GM19372 (cell line): Measurements from ENCODE around the gene TAF1B.

ENCODE experiments used
- ATAC-seq: cut with Tn5 transposase; IDR thresholded peaks from one replicate; pipeline ENCODE4 v1.9.1; 2021; ENCODE audit warnings: mild to moderate bottlenecking, low read depth, moderate library complexity; ENCODE audit not compliant: unreplicated experiment

Gene TAF1B

GRCh38 chr2:9981655-9982054 lies 138.4 kb downstream of the TAF1B start:
- ATAC-seq, result no peak

- no peak for ATAC-seq
Measured at GRCh38 chr2:9982248-9982647, 139.0 kb downstream of the TAF1B start.

- no peak for ATAC-seq
Measured at GRCh38 chr2:9982891-9983290, 139.6 kb downstream of the TAF1B start.

GRCh38 chr2:9983401-9984216 lies 140.3 kb downstream of the TAF1B start:
- ATAC-seq, result no peak
